ENCODE measurements around the gene PLPP3. TPM values are rescaled to one million over a fixed set of nuclear protein-coding genes. Genes with fewer than 3 reads are reported as not detected.

The PLPP3 gene
- total RNA-seq, 1 donor from 2014 or later, result not detected

GRCh38 chr1:56537660-56538059, 41.7 kb downstream of the PLPP3 start:
- Mint-ChIP-seq H3K4me3 (no peak overlapping the region), H3K27ac (no peak overlapping the region), H3K27me3 (ENCODE audit: insufficient read depth) (no peaks in the 10 kb centered on the region), H3K9me3 (no peaks in the 10 kb centered on the region), H3K4me1 (ENCODE audit: low read depth) (no peaks in the 10 kb centered on the region), H3K36me3 (ENCODE audit: low read depth) (no peaks in the 10 kb centered on the region)
- DNase-seq (ENCODE audit: low spot score), result no peak
- intact Hi-C loops (cut with micrococcal nuclease), result no loop called here

GRCh38 chr1:56535939-56536338, 43.4 kb downstream of the PLPP3 start:
- Mint-ChIP-seq H3K4me3 (no peak overlapping the region), H3K27ac (no peak overlapping the region)

GRCh38 chr1:56535362-56535761, 44.0 kb downstream of the PLPP3 start:
- Mint-ChIP-seq H3K4me1 (ENCODE audit: low read depth) (no peaks in the 10 kb centered on the region), H3K27ac (no peak overlapping the region), H3K4me3 (no peak overlapping the region), H3K9me3 (no peaks in the 10 kb centered on the region), H3K27me3 (ENCODE audit: insufficient read depth) (no peaks in the 10 kb centered on the region), H3K36me3 (ENCODE audit: low read depth) (no peaks in the 10 kb centered on the region)
- intact Hi-C loops (cut with micrococcal nuclease), result no loop called here
- DNase-seq (ENCODE audit: low spot score), result no peak

More at GRCh38 chr1:56535939-56536338, 43.4 kb downstream of the PLPP3 start:
- DNase-seq (ENCODE audit: low spot score), result no peak
- intact Hi-C loops (cut with micrococcal nuclease), result no loop called here
- no peaks in the 10 kb centered on the region for H3K36me3 Mint-ChIP-seq (ENCODE audit: low read depth)
- H3K27me3 Mint-ChIP-seq (ENCODE audit: insufficient read depth), result no peaks in the 10 kb centered on the region
- H3K9me3 Mint-ChIP-seq, result no peaks in the 10 kb centered on the region
- H3K4me1 Mint-ChIP-seq (ENCODE audit: low read depth), result no peaks in the 10 kb centered on the region

GRCh38 chr1:56534130-56534651, 45.2 kb downstream of the PLPP3 start:
- intact Hi-C loops (cut with micrococcal nuclease), result no loop called here
- Mint-ChIP-seq H3K4me1 (ENCODE audit: low read depth) (no peaks in the 10 kb centered on the region), H3K27me3 (ENCODE audit: insufficient read depth) (no peaks in the 10 kb centered on the region), H3K27ac (no peak overlapping the region), H3K36me3 (ENCODE audit: low read depth) (no peaks in the 10 kb centered on the region), H3K4me3 (no peak overlapping the region), H3K9me3 (no peaks in the 10 kb centered on the region)
- DNase-seq (ENCODE audit: low spot score), result no peak

GRCh38 chr1:56533621-56534020, 45.7 kb downstream of the PLPP3 start:
- intact Hi-C loops (cut with micrococcal nuclease), result no loop called here
- Mint-ChIP-seq H3K27ac (no peak overlapping the region), H3K4me3 (no peak overlapping the region), H3K4me1 (ENCODE audit: low read depth) (no peaks in the 10 kb centered on the region), H3K27me3 (ENCODE audit: insufficient read depth) (no peaks in the 10 kb centered on the region), H3K9me3 (no peaks in the 10 kb centered on the region), H3K36me3 (ENCODE audit: low read depth) (no peaks in the 10 kb centered on the region)
- DNase-seq (ENCODE audit: low spot score), result no peak

GRCh38 chr1:56533197-56533596, 46.2 kb downstream of the PLPP3 start:
- H3K4me1 Mint-ChIP-seq (ENCODE audit: low read depth), result no peaks in the 10 kb centered on the region
- no peaks in the 10 kb centered on the region for H3K9me3 Mint-ChIP-seq
- H3K27ac Mint-ChIP-seq, result no peak overlapping the region
- no peaks in the 10 kb centered on the region for H3K36me3 Mint-ChIP-seq (ENCODE audit: low read depth)
- H3K4me3 Mint-ChIP-seq, result no peak overlapping the region
- H3K27me3 Mint-ChIP-seq (ENCODE audit: insufficient read depth), result no peaks in the 10 kb centered on the region
- intact Hi-C loops (cut with micrococcal nuclease), result no loop called here
- no peak for DNase-seq (ENCODE audit: low spot score)

- Mint-ChIP-seq H3K4me3 (no peak overlapping the region), H3K9me3 (no peaks in the 10 kb centered on the region), H3K27ac (no peak overlapping the region), H3K27me3 (ENCODE audit: insufficient read depth) (peaks cover 4% of the 10 kb centered on the region), H3K4me1 (ENCODE audit: low read depth) (no peaks in the 10 kb centered on the region), H3K36me3 (ENCODE audit: low read depth) (no peaks in the 10 kb centered on the region)
- DNase-seq (ENCODE audit: low spot score), result no peak
- intact Hi-C loops (cut with micrococcal nuclease), result no loop called here
These were observed 47.0 kb downstream of the PLPP3 start for GRCh38 chr1:56532350-56532683.

- intact Hi-C loops (cut with micrococcal nuclease), result no loop called here
- Mint-ChIP-seq H3K4me3 (no peak overlapping the region), H3K36me3 (ENCODE audit: low read depth) (no peaks in the 10 kb centered on the region), H3K9me3 (no peaks in the 10 kb centered on the region), H3K27ac (no peak overlapping the region), H3K27me3 (ENCODE audit: insufficient read depth) (peaks cover 4% of the 10 kb centered on the region), H3K4me1 (ENCODE audit: low read depth) (no peaks in the 10 kb centered on the region)
- DNase-seq (ENCODE audit: low spot score), result no peak
These were observed 47.6 kb downstream of the PLPP3 start for GRCh38 chr1:56531624-56532349.

- Mint-ChIP-seq H3K4me3 (no peak overlapping the region), H3K27me3 (ENCODE audit: insufficient read depth) (peaks cover 4% of the 10 kb centered on the region), H3K27ac (no peak overlapping the region), H3K9me3 (no peaks in the 10 kb centered on the region), H3K4me1 (ENCODE audit: low read depth) (peaks cover 6% of the 10 kb centered on the region), H3K36me3 (ENCODE audit: low read depth) (no peaks in the 10 kb centered on the region)
- intact Hi-C loops (cut with micrococcal nuclease), result no loop called here
- DNase-seq (ENCODE audit: low spot score), result no peak
These were observed 49.6 kb downstream of the PLPP3 start for GRCh38 chr1:56529801-56530200.

- no peak for DNase-seq (ENCODE audit: low spot score)
- Mint-ChIP-seq H3K9me3 (no peaks in the 10 kb centered on the region), H3K27me3 (ENCODE audit: insufficient read depth) (peaks cover 4% of the 10 kb centered on the region), H3K27ac (no peak overlapping the region), H3K4me3 (no peak overlapping the region), H3K4me1 (ENCODE audit: low read depth) (peaks cover 6% of the 10 kb centered on the region), H3K36me3 (ENCODE audit: low read depth) (no peaks in the 10 kb centered on the region)
- intact Hi-C loops (cut with micrococcal nuclease), result no loop called here
These were observed 51.6 kb downstream of the PLPP3 start for GRCh38 chr1:56527548-56528302.

GRCh38 chr1:56526571-56527174, 52.7 kb downstream of the PLPP3 start:
- intact Hi-C loops (cut with micrococcal nuclease), result no loop called here
- peaks cover 6% of the 10 kb centered on the region for H3K4me1 Mint-ChIP-seq (ENCODE audit: low read depth)
- H3K4me3 Mint-ChIP-seq, result no peak overlapping the region
- no peaks in the 10 kb centered on the region for H3K36me3 Mint-ChIP-seq (ENCODE audit: low read depth)
- peaks cover 4% of the 10 kb centered on the region for H3K27me3 Mint-ChIP-seq (ENCODE audit: insufficient read depth)
- H3K9me3 Mint-ChIP-seq, result no peaks in the 10 kb centered on the region
- H3K27ac Mint-ChIP-seq, result no peak overlapping the region
- no peak for DNase-seq (ENCODE audit: low spot score)

- Mint-ChIP-seq H3K27me3 (ENCODE audit: insufficient read depth) (peaks cover 4% of the 10 kb centered on the region), H3K27ac (no peak overlapping the region), H3K4me3 (no peak overlapping the region), H3K36me3 (ENCODE audit: low read depth) (no peaks in the 10 kb centered on the region), H3K9me3 (no peaks in the 10 kb centered on the region), H3K4me1 (ENCODE audit: low read depth) (peaks cover 6% of the 10 kb centered on the region)
- no peak for DNase-seq (ENCODE audit: low spot score)
- intact Hi-C loops (cut with micrococcal nuclease), result no loop called here
These were observed 53.8 kb downstream of the PLPP3 start for GRCh38 chr1:56525489-56526041.

GRCh38 chr1:56524263-56524662, 55.1 kb downstream of the PLPP3 start:
- no peak overlapping the region for H3K4me3 Mint-ChIP-seq
- peaks cover 4% of the 10 kb centered on the region for H3K27me3 Mint-ChIP-seq (ENCODE audit: insufficient read depth)
- no peaks in the 10 kb centered on the region for H3K9me3 Mint-ChIP-seq

More at GRCh38 chr1:56524263-56524662, 55.1 kb downstream of the PLPP3 start:
- no peaks in the 10 kb centered on the region for H3K36me3 Mint-ChIP-seq (ENCODE audit: low read depth)
- intact Hi-C loops (cut with micrococcal nuclease), result no loop called here
- no peak overlapping the region for H3K27ac Mint-ChIP-seq
- DNase-seq (ENCODE audit: low spot score), result no peak
- peaks cover 6% of the 10 kb centered on the region for H3K4me1 Mint-ChIP-seq (ENCODE audit: low read depth)
